HG02973 (cell line): ENCODE results near the gene ARID1B.
A peak's percentile ranks its signal among the peaks of the same experiment; 100 is the strongest.

Experiments
- ATAC-seq: cut with Tn5 transposase; IDR thresholded peaks from one replicate; pipeline ENCODE4 v1.9.1; 2021; ENCODE audit warnings: moderate library complexity; ENCODE audit not compliant: unreplicated experiment

The ARID1B gene

GRCh38 chr6:157217894-157218370 is 440.8 kb downstream of the ARID1B start:
- ATAC-seq = no peak

GRCh38 chr6:157218371-157219198 is 441.4 kb downstream of the ARID1B start:
- no peak for ATAC-seq

- no peak for ATAC-seq
Observed at GRCh38 chr6:157219201-157220200, 442.3 kb downstream of the ARID1B start.

- ATAC-seq = no peak
Observed at GRCh38 chr6:157220485-157220884, 443.3 kb downstream of the ARID1B start.

GRCh38 chr6:157221049-157221816 is 444.1 kb downstream of the ARID1B start:
- ATAC-seq = peak; percentile 36

- ATAC-seq = no peak
Observed at GRCh38 chr6:157221817-157222175, 444.6 kb downstream of the ARID1B start.

GRCh38 chr6:157222201-157222981 is 445.2 kb downstream of the ARID1B start:
- no peak for ATAC-seq

- ATAC-seq = no peak
Observed at GRCh38 chr6:157223021-157223430, 445.8 kb downstream of the ARID1B start.

- ATAC-seq = no peak
Observed at GRCh38 chr6:157223511-157223910, 446.3 kb downstream of the ARID1B start.

GRCh38 chr6:157224178-157224950 is 447.2 kb downstream of the ARID1B start:
- peak; percentile 38 for ATAC-seq

- ATAC-seq = no peak
Observed at GRCh38 chr6:157224951-157225574, 447.9 kb downstream of the ARID1B start.

- no peak for ATAC-seq
Observed at GRCh38 chr6:157225575-157225995, 448.4 kb downstream of the ARID1B start.

GRCh38 chr6:157226026-157226625 is 448.9 kb downstream of the ARID1B start:
- no peak for ATAC-seq

GRCh38 chr6:157226761-157227160 is 449.6 kb downstream of the ARID1B start:
- no peak for ATAC-seq

- no peak for ATAC-seq
Observed at GRCh38 chr6:157227202-157228166, 450.3 kb downstream of the ARID1B start.

- ATAC-seq = no peak
Observed at GRCh38 chr6:157228426-157229131, 451.4 kb downstream of the ARID1B start.
